ENCODE results near the gene LYSMD3. TPM values are rescaled to one million over a fixed set of nuclear protein-coding genes. Genes with fewer than 3 reads are reported as not detected.

Gene LYSMD3
- total and polyA plus RNA-seq, 9 of the 15 experiments (the other 6 are each of a cell fraction or from before 2014, with no cell fraction given), result 9.5 to 42.3 (median 20.7) TPM

- TF ChIP-seq BCL6 (CRISPR knock-in tag; IDR thresholded peaks at IDR 0.05) (no peak), ETV6 (IDR thresholded peaks at IDR 0.05; ENCODE audit: borderline replicate concordance in 1 of 2, low read depth in 2 of 2, low read length in 1 of 2) (no peak), ETV6 (CRISPR knock-in tag; IDR thresholded peaks at IDR 0.05; ENCODE audit: borderline replicate concordance) (peak; percentile 94; the same call in 1 of the 2 replicates), BACH1 (tag; IDR thresholded peaks at IDR 0.05) (no peak), ZNF316 (IDR thresholded peaks at IDR 0.05) (no peak), NFIX (CRISPR knock-in tag; IDR thresholded peaks at IDR 0.05; ENCODE audit: low read depth) (no peak), ZNF707 (CRISPR knock-in tag; conservative IDR thresholded peaks at IDR 0.05) (0 out of 2 replicates have a peak, but pooled peaks have one; percentile 2), RAD51 (IDR thresholded peaks at IDR 0.05; ENCODE audit: borderline replicate concordance, low read depth) (no peak), SMARCA4 (IDR thresholded peaks at IDR 0.05) (no peak), FOXP1 (CRISPR knock-in tag; IDR thresholded peaks at IDR 0.05) (peak; percentile 20; the same call in 1 of the 2 replicates), MAX (CRISPR knock-in tag; IDR thresholded peaks at IDR 0.05) (peak; percentile 91), FIP1L1 (IDR thresholded peaks at IDR 0.05; ENCODE audit: low read depth, low read length, poor library complexity, severe bottlenecking) (no peak), HDAC1 (IDR thresholded peaks at IDR 0.05) (no peak), LEF1 (IDR thresholded peaks at IDR 0.05) (no peak), SMARCE1 (IDR thresholded peaks at IDR 0.05) (no peak), PPARD (CRISPR knock-in tag; IDR thresholded peaks at IDR 0.05) (no peak), HMGXB4 (CRISPR knock-in tag; IDR thresholded peaks at IDR 0.05) (0 out of 2 replicates have a peak, but pooled peaks have one; percentile 29), BRF2 (IDR thresholded peaks at IDR 0.05; ENCODE audit: borderline replicate concordance, insufficient read depth, insufficient read length) (no peak), PURB (CRISPR knock-in tag; IDR thresholded peaks at IDR 0.05; ENCODE audit: low read depth) (no peak), ZFP1 (CRISPR knock-in tag; IDR thresholded peaks at IDR 0.05) (no peak)
Measured at GRCh38 chr5:90473396-90474234, 55.8 kb downstream of the LYSMD3 start (continued).

All from K562 (cell line).